ENCODE data around the gene OXSR1.
"Not testable (repeated sequence)": the region's sequence is repeated elsewhere in the genome, so short reads cannot be mapped to it uniquely, and the experiment has no call there.

The OXSR1 gene

GRCh38 chr3:38127611-38128302, 37.6 kb upstream of the OXSR1 start:
- DNase-seq (ENCODE audit: low read depth in 4 of 4, low spot score in 1 of 4), result no peak

- no peak for DNase-seq (ENCODE audit: low read depth in 4 of 4, low spot score in 1 of 4)
Measured at GRCh38 chr3:38128303-38128655, 37.1 kb upstream of the OXSR1 start.

DNA sequence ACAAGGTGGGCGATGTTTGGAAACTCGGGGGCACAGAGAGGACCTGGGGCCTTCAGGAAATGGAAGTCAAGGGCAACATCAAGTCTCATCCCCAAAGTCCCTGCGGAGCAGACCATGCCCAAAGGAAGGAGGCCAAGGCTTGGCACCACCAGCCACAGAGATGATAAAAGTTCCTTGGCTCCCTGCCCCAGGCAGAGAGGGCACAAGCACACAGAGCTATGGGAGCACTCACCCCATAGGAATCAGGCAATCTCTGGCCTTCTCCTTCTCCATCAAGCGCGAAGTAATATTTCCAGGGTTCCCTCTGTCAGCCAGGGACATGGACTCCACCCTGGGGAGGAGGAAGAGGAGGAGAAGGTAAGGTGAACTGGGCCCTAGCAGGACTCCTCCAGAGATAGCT, 36.3 kb upstream of the OXSR1 start:
- DNase-seq (ENCODE audit: low read depth in 4 of 4, low spot score in 1 of 4), result no peak

DNA sequence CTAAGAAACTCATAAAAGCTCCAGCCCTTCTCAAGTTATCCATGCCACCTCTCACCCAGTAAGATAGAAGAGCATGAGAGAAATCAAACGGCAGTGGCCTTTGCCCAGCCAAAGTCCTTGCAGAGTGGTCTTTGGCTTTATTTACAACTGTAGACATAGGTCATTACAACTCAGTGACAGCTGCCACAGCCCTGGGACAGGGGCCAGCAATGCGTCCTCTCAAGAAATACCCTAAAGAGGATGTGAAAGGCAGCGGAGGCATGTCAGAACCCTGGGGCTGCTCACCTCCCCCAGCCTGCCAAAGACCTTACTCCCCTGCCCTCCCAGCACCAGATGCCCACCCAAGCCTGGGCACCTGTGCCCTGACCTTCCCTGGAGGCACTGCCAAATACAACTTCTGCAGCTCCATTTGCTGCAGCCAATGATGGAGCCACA, 34.7 kb upstream of the OXSR1 start:
- no peak for DNase-seq (ENCODE audit: low read depth in 4 of 4, low spot score in 1 of 4)

- no peak for DNase-seq (ENCODE audit: low read depth in 4 of 4, low spot score in 1 of 4)
Measured at GRCh38 chr3:38131621-38132369, 33.5 kb upstream of the OXSR1 start.

DNA sequence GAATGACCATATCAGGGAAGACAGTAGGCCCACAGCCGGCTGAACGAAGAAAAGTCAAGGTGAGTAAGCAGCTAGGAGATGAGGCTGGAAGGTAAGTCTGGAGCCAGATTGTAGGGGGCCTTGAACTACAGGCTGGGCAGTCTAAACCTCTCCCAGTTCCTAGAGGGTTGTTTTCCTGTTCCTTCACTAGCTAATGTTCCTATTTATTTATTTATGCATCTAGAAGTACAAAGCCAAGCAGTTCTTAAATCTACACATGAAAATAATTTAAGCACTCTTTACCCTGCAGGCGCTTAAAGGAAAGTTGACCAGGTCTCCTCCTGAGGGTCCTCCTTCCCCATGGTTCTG, 32.2 kb upstream of the OXSR1 start:
- no peak for DNase-seq (ENCODE audit: low read depth in 4 of 4, low spot score in 1 of 4)

DNA sequence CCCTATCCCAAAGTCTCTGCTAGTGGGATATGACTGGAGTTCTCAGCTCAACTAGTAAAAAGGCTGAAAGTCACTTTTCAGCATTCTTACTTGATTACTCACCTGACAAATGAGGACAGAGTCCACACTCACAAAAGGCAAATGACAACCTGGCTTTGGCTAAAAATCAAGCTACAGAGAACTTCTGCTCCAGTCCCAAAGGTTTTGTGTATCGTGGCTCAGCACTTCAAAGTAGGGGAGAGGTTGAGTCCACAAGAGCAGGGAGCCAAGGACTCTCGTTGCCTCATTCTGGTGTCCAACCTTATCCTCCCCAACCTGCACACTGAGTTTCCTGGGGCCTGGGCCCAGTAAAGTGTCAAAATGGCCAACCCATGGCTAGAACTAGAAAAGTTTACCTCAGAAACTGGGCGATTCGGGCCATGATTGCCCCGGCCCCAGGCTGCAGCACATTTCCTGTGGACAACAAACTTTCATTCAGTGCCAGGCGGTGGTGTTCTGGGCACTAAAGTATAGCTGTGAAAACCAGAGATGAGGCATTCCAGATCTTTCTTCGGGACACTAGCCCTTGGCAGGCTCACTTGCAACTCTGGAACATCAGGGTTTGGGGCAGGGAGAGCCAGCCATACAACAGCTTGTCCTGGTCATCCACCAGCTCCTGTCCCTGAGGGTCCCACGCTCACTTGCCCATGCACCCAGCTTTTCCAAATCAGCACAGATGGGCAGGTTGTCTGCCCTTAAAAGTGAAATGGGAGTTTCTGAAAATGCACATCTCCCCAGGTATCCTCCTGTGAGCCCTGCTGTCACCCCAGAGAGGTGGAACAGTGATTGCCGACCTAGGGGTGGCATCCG, 31.6 kb upstream of the OXSR1 start:
- no peak for DNase-seq (ENCODE audit: low read depth in 4 of 4, low spot score in 1 of 4)

DNA sequence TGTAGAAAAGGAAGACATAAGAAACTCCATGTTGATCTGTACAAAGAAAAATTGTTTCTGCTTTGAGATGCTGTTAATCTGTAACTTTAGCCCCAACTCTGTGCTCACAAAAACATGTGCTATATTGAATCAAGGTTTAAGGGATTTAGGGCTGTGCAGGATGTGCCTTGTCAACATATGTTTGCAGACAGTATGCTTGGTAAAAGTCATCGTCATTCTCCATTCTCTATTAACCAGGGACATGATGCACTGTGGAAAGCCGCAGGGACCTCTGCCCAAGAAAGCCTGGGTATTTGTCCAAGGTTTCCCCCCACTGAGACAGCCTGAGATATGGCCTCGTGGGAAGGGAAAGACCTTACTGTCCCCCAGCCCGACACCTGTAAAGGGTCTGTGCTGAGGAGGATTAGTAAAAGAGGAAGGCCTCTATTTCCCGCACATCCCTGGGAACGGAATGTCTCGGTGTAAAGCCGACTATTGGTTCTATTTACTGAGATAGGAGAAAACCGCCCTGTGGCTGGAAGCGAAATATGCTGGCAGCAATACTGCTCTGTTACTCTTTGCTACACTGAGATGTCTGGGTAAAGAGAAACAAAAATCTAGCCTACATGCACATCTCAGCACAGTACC, 30.7 kb upstream of the OXSR1 start:
- not testable (repeated sequence) for DNase-seq (ENCODE audit: low read depth in 4 of 4, low spot score in 1 of 4)

- not testable (repeated sequence) for DNase-seq (ENCODE audit: low read depth in 4 of 4, low spot score in 1 of 4)
Measured at GRCh38 chr3:38135621-38136277, 29.6 kb upstream of the OXSR1 start.

GRCh38 chr3:38136393-38136776, 29.0 kb upstream of the OXSR1 start:
- no peak for DNase-seq (ENCODE audit: low read depth in 4 of 4, low spot score in 1 of 4)

GRCh38 chr3:38136777-38137614, 28.3 kb upstream of the OXSR1 start, which contains the start of gene ACAA1:
TSS of gene ACAA1 (minus strand) at chr3:38137127. CDS start at chr3:38137035, 92 bp downstream.
- peak; percentile 92 to 100 (median 96) for DNase-seq (ENCODE audit: low read depth in 4 of 4, low spot score in 1 of 4)

GRCh38 chr3:38137615-38138348, 27.6 kb upstream of the OXSR1 start:
- DNase-seq (ENCODE audit: low read depth in 4 of 4, low spot score in 1 of 4), result no peak

DNA sequence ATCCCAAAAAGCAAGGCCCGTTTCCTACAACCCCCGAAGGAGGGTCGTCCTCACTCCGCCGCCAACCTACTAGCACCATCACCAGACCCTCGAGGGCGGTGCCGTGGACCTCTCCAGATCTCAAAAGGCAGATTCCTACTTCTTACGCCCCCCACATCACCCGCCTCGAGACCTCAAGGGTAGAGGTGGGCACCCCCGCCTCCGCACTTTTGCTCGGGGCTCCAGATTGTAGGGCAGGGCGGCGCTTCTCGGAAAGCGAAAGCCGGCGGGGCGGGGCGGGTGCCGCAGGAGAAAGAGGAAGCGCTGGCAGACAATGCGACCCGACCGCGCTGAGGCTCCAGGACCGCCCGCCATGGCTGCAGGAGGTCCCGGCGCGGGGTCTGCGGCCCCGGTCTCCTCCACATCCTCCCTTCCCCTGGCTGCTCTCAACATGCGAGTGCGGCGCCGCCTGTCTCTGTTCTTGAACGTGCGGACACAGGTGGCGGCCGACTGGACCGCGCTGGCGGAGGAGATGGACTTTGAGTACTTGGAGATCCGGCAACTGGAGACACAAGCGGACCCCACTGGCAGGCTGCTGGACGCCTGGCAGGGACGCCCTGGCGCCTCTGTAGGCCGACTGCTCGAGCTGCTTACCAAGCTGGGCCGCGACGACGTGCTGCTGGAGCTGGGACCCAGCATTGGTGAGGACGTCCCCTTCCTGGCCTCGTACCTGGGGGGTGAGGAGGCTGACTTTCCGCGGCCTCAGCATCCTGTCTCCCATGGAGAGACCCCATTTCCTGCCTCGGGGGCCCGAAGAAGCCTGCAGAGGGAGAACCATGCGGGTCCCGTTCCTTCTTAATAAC, 26.8 kb upstream of the OXSR1 start, which contains the start of gene MYD88:
TSS of gene MYD88 (plus strand) at position 313 of the 842 bp plus-strand sequence. CDS start at position 353, 40 bp downstream.
- DNase-seq (ENCODE audit: low read depth in 4 of 4, low spot score in 1 of 4), result peak; percentile 50 to 78 (median 66)

- DNase-seq (ENCODE audit: low read depth in 4 of 4, low spot score in 1 of 4), result no peak
Measured at GRCh38 chr3:38139191-38139590, 26.1 kb upstream of the OXSR1 start.

DNA sequence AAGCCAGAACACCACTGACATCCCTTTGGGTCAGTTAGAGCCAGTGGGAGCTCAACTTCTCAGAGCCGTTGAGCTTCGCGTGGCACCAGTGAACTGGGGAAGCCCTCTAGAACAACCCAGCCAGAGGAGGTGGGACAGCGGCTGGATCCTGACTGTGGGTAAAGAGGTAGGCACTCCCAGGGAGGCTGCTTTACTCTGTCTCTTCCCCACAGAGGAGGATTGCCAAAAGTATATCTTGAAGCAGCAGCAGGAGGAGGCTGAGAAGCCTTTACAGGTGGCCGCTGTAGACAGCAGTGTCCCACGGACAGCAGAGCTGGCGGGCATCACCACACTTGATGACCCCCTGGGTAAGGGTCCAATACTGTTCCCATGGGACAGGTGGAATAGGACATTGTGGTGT, 25.7 kb upstream of the OXSR1 start:
- no peak for DNase-seq (ENCODE audit: low read depth in 4 of 4, low spot score in 1 of 4)

- no peak for DNase-seq (ENCODE audit: low read depth in 4 of 4, low spot score in 1 of 4)
Measured at GRCh38 chr3:38140326-38141172, 24.8 kb upstream of the OXSR1 start.
